ENCODE data around the gene FNIP2. TPM values are rescaled to one million over a fixed set of nuclear protein-coding genes. Genes with fewer than 3 reads are reported as not detected.
A peak's percentile ranks its signal among the peaks of the same experiment; 100 is the strongest.

The FNIP2 gene
- total RNA-seq, 1 experiment from 2014 or later = 35.3 TPM

- no peaks in the 10 kb centered on the region for H3K9me3 Mint-ChIP-seq (ENCODE audit: low read depth, unreplicated experiment)
- H3K4me1 Mint-ChIP-seq (ENCODE audit: low read depth, unreplicated experiment) = peaks cover 10% of the 10 kb centered on the region
- TF ChIP-seq, protein P1, sequence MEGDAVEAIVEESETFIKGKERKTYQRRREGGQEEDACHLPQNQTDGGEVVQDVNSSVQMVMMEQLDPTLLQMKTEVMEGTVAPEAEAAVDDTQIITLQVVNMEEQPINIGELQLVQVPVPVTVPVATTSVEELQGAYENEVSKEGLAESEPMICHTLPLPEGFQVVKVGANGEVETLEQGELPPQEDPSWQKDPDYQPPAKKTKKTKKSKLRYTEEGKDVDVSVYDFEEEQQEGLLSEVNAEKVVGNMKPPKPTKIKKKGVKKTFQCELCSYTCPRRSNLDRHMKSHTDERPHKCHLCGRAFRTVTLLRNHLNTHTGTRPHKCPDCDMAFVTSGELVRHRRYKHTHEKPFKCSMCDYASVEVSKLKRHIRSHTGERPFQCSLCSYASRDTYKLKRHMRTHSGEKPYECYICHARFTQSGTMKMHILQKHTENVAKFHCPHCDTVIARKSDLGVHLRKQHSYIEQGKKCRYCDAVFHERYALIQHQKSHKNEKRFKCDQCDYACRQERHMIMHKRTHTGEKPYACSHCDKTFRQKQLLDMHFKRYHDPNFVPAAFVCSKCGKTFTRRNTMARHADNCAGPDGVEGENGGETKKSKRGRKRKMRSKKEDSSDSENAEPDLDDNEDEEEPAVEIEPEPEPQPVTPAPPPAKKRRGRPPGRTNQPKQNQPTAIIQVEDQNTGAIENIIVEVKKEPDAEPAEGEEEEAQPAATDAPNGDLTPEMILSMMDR (IDR thresholded peaks at IDR 0.05; ENCODE audit: unreplicated experiment) = no peak
- no peak for DNase-seq
- H3K4me3 Mint-ChIP-seq (ENCODE audit: low read depth, unreplicated experiment) = no peak overlapping the region
- H3K36me3 Mint-ChIP-seq (ENCODE audit: insufficient read depth, unreplicated experiment) = peaks cover 5% of the 10 kb centered on the region
- no peaks in the 10 kb centered on the region for H3K27me3 Mint-ChIP-seq (ENCODE audit: unreplicated experiment)
- no peak overlapping the region for H3K27ac Mint-ChIP-seq (ENCODE audit: unreplicated experiment)
- CTCF ChIA-PET = interaction anchor here (0.5 kb wide), 1 partner anchor 666 kb away, joined by 5 read pairs; no protein-coding TSS in a partner anchor
- no TSS peak for BruUV-seq (replicated peaks)
- intact Hi-C loops (cut with micrococcal nuclease; ENCODE audit: unreplicated experiment) = loop anchor here (5.0 kb wide), 1 partner anchor 35 kb away; no protein-coding TSS in a partner anchor
These were observed 78.7 kb downstream of the FNIP2 start for GRCh38 chr4:158847535-158847934.

- peaks cover 10% of the 10 kb centered on the region for H3K4me1 Mint-ChIP-seq (ENCODE audit: low read depth, unreplicated experiment)
- no peak overlapping the region for H3K27ac Mint-ChIP-seq (ENCODE audit: unreplicated experiment)
- no peaks in the 10 kb centered on the region for H3K9me3 Mint-ChIP-seq (ENCODE audit: low read depth, unreplicated experiment)
- H3K27me3 Mint-ChIP-seq (ENCODE audit: unreplicated experiment) = no peaks in the 10 kb centered on the region
- H3K4me3 Mint-ChIP-seq (ENCODE audit: low read depth, unreplicated experiment) = no peak overlapping the region
- TF ChIP-seq, protein P1 (IDR thresholded peaks at IDR 0.05; ENCODE audit: unreplicated experiment) = no peak
- DNase-seq = no peak
- H3K36me3 Mint-ChIP-seq (ENCODE audit: insufficient read depth, unreplicated experiment) = peaks cover 7% of the 10 kb centered on the region
- intact Hi-C loops (cut with micrococcal nuclease; ENCODE audit: unreplicated experiment) = loop anchor here (1.0 to 5.0 kb wide), 2 partner anchors 37 to 119 kb away; no protein-coding TSS in a partner anchor
- BruUV-seq (replicated peaks) = no TSS peak
- CTCF ChIA-PET = interaction anchor here (0.7 kb wide), 1 partner anchor 28 kb away, joined by 3 read pairs; no protein-coding TSS in a partner anchor
These were observed 80.9 kb downstream of the FNIP2 start for GRCh38 chr4:158849681-158850080.

GRCh38 chr4:158850371-158850770 is 81.5 kb downstream of the FNIP2 start:
- H3K9me3 Mint-ChIP-seq (ENCODE audit: low read depth, unreplicated experiment) = no peaks in the 10 kb centered on the region
- H3K4me3 Mint-ChIP-seq (ENCODE audit: low read depth, unreplicated experiment) = no peak overlapping the region
- CTCF ChIA-PET = interaction anchor here (0.7 kb wide), 1 partner anchor 29 kb away, joined by 3 read pairs; no protein-coding TSS in a partner anchor
- H3K27me3 Mint-ChIP-seq (ENCODE audit: unreplicated experiment) = no peaks in the 10 kb centered on the region
- intact Hi-C loops (cut with micrococcal nuclease; ENCODE audit: unreplicated experiment) = loop anchor here (1.0 kb wide), 1 partner anchor 120 kb away; no protein-coding TSS in a partner anchor
- no TSS peak for BruUV-seq (replicated peaks)
- peak overlapping the region; percentile 7 for H3K27ac Mint-ChIP-seq (ENCODE audit: unreplicated experiment)
- no peak for DNase-seq
- peaks cover 7% of the 10 kb centered on the region for H3K36me3 Mint-ChIP-seq (ENCODE audit: insufficient read depth, unreplicated experiment)
- peaks cover 10% of the 10 kb centered on the region for H3K4me1 Mint-ChIP-seq (ENCODE audit: low read depth, unreplicated experiment)
- TF ChIP-seq, protein P1 (IDR thresholded peaks at IDR 0.05; ENCODE audit: unreplicated experiment) = no peak

- no peak for DNase-seq
- H3K4me3 Mint-ChIP-seq (ENCODE audit: low read depth, unreplicated experiment) = no peak overlapping the region
- no peaks in the 10 kb centered on the region for H3K9me3 Mint-ChIP-seq (ENCODE audit: low read depth, unreplicated experiment)
These were observed 82.2 kb downstream of the FNIP2 start for GRCh38 chr4:158850800-158851644.

More at GRCh38 chr4:158850800-158851644, 82.2 kb downstream of the FNIP2 start:
- Mint-ChIP-seq H3K27ac (ENCODE audit: unreplicated experiment) (peak overlapping the region; percentile 7), H3K27me3 (ENCODE audit: unreplicated experiment) (no peaks in the 10 kb centered on the region), H3K36me3 (ENCODE audit: insufficient read depth, unreplicated experiment) (peaks cover 7% of the 10 kb centered on the region), H3K4me1 (ENCODE audit: low read depth, unreplicated experiment) (peaks cover 10% of the 10 kb centered on the region)
- BruUV-seq (replicated peaks) = no TSS peak
- TF ChIP-seq, protein P1 (IDR thresholded peaks at IDR 0.05; ENCODE audit: unreplicated experiment) = peak; percentile 27
- intact Hi-C loops (cut with micrococcal nuclease; ENCODE audit: unreplicated experiment) = loop anchor here (1.0 kb wide), 1 partner anchor 121 kb away; no protein-coding TSS in a partner anchor
- CTCF ChIA-PET = no interaction called here

Measured in Calu3 (cell line).